ENCODE measurements around the gene TRIM52. TPM values are rescaled to one million over a fixed set of nuclear protein-coding genes. Genes with fewer than 3 reads are reported as not detected.

Gene TRIM52
- total and polyA plus RNA-seq, 4 experiments from 2014 or later = 19.4 to 76.8 (median 60.1) TPM

DNA sequence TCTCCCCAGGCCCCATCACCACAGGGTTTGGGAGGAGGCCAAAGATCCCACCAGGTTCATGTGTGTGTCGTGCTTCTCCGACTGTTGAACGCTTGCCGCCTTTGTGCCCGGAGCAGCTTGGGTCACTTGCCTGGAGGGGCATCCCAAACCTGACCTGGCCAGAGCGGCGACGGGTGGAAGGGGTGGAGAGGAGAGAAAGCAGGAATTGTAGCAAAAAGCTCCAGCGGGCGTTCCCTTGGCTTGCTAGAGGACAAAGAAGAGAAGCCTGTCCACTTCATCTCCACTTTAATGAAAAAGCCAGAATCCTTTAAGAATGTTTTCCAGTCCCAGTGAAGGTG lies 40.8 kb downstream of the TRIM52 start:
- CTCF ChIA-PET (ENCODE audit: partially characterized antibody) = interaction anchor here (1.5 kb wide), 1 partner anchor 36 kb away, joined by 3 read pairs; no protein-coding TSS in a partner anchor
- peak overlapping the region in 3 of 8 donors; percentile 29 to 74 (median 62) for H3K4me3 Mint-ChIP-seq

DNA sequence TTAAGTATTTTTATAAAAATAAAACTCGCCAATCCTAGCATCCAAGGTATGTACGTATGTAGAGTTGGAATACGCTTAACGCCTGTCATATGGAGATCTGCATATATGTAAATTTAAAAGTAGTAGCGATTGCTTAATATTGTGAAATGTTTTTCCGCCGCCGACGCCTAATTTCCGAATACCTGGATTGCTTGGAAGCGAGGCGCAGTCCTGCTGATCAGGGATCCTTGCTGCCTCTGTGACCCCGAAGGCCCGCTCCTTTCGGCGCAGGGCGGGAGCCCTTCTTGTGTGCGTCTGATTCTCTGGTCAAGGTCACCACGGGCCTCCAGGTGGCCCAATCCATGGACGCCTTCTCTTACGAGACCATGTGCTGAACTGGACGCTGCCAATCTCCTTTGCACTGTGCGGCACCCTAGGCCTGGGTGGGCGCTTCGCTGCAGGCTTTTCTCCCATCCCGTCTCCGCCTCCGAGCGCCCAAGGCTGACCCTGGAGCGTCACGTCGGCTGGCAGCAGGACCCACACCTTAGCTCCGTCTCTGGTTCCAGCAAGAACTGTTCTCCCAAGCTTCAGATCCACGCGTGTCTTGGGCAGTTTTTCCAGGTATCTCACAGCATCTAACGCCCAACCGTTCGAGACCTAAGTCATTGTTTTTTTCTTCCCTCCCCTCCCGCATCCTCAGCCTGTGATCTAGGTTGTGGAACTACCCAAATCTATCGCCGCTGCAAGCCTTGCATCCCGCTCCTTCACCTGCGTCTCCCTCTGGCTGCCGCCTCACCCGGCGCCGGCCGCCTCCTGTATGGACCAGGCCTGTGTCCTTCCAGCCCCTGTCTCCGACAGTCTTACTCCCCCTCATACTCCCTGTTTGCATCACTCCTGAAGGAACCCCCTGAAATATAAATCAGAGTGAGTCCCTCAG lies 41.4 kb downstream of the TRIM52 start:
- peaks cover 0 to 46% of the 10 kb centered on the region in 2 donors for H3K36me3 Mint-ChIP-seq
- no peak for DNase-seq
- peaks cover 0 to 24% of the 10 kb centered on the region in 2 donors for H3K27me3 Mint-ChIP-seq
- peak overlapping the region in 6 of 8 donors; percentile 29 to 74 (median 58) for H3K4me3 Mint-ChIP-seq
- intact Hi-C loops (cut with micrococcal nuclease) = no loop called here
- peaks cover 31 to 74% (median 48%) of the 10 kb centered on the region in 4 donors for H3K4me1 Mint-ChIP-seq
- ChIA-PET CTCF (ENCODE audit: partially characterized antibody) (interaction anchor here (0.6 to 1.5 kb wide), 2 partner anchors 22 to 35 kb away, joined by 3 read pairs; no protein-coding TSS in a partner anchor), POLR2A (ENCODE audit: partially characterized antibody) (interaction anchor here (1.0 to 9.4 kb wide), 5 partner anchors 13 to 42 kb away, joined by 4 to 375 read pairs (median 16); partner anchors contain the start of genes RACK1, TRIM52 and TRIM7)
- Histone ChIP-seq H3K9me3 (ENCODE audit: control insufficient read depth in 1 of 2, low read length in 2 of 2) (no peaks in the 10 kb centered on the region), H3K4me3 (ENCODE audit: low read length in 2 of 2) (no peak overlapping the region), H3K4me1 (ENCODE audit: insufficient read depth, low read length) (peaks cover 47% of the 10 kb centered on the region), H3K36me3 (ENCODE audit: insufficient read depth, low read length) (no peaks in the 10 kb centered on the region), H3K27ac (ENCODE audit: low read depth, low read length) (no peak overlapping the region), H3K27me3 (ENCODE audit: insufficient read depth, low read length) (no peaks in the 10 kb centered on the region)
- H3K9me3 Mint-ChIP-seq = peaks cover 0 to 48% (median 4%) of the 10 kb centered on the region in 8 donors
- peak overlapping the region in 3 of 7 donors; percentile 53 to 100 (median 100) for H3K27ac Mint-ChIP-seq

More for the DNA sequence above, 40.8 kb downstream of the TRIM52 start:
- H3K27ac ChIP-seq (ENCODE audit: low read depth, low read length) = no peak overlapping the region
- Mint-ChIP-seq H3K9me3 (peaks cover 0 to 48% (median 4%) of the 10 kb centered on the region in 8 donors), H3K27me3 (peaks cover 0 to 24% of the 10 kb centered on the region in 2 donors), H3K4me1 (peaks cover 35 to 80% (median 51%) of the 10 kb centered on the region in 4 donors), H3K27ac (peak overlapping the region in 4 of 7 donors; percentile 52 to 100 (median 84)), H3K36me3 (peaks cover 0 to 50% of the 10 kb centered on the region in 2 donors)
- H3K27me3 ChIP-seq (ENCODE audit: insufficient read depth, low read length) = no peaks in the 10 kb centered on the region
- H3K36me3 ChIP-seq (ENCODE audit: insufficient read depth, low read length) = no peaks in the 10 kb centered on the region
- H3K4me3 ChIP-seq (ENCODE audit: low read length in 2 of 2) = no peak overlapping the region
- H3K4me1 ChIP-seq (ENCODE audit: insufficient read depth, low read length) = peaks cover 53% of the 10 kb centered on the region
- POLR2A ChIA-PET (ENCODE audit: partially characterized antibody) = interaction anchor here (1.0 to 9.4 kb wide), 5 partner anchors 13 to 41 kb away, joined by 4 to 375 read pairs (median 16); partner anchors contain the start of genes RACK1, TRIM52 and TRIM7
- DNase-seq = no peak
- intact Hi-C loops (cut with micrococcal nuclease) = no loop called here
- no peaks in the 10 kb centered on the region for H3K9me3 ChIP-seq (ENCODE audit: control insufficient read depth in 1 of 2, low read length in 2 of 2)

DNA sequence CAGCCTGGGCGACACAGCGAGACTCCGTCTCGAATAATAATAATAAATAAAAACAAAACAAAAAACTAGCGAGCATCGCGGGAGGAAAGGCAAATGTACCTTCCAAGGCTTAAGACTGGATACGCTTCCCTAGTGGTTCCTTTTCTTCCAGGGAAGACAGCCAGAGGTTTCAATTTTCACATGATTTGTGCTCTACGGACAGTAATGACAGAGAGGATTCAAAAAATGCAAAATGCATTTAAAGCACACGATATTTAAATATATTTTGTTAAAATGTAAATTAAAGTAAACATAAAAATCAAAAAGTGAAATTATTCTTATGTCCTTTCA lies 42.2 kb downstream of the TRIM52 start:
- ChIA-PET CTCF (ENCODE audit: partially characterized antibody) (no interaction called here), POLR2A (ENCODE audit: partially characterized antibody) (interaction anchor here (3.7 kb wide), 1 partner anchor 12 kb away, joined by 76 read pairs; the partner anchor contains the start of gene TRIM7)
- peak overlapping the region in 4 of 7 donors; percentile 96 to 100 (median 98) for H3K27ac Mint-ChIP-seq
- peaks cover 0 to 39% of the 10 kb centered on the region in 2 donors for H3K36me3 Mint-ChIP-seq
- Histone ChIP-seq H3K36me3 (ENCODE audit: insufficient read depth, low read length) (no peaks in the 10 kb centered on the region), H3K27ac (ENCODE audit: low read depth, low read length) (no peak overlapping the region), H3K4me1 (ENCODE audit: insufficient read depth, low read length) (peaks cover 41% of the 10 kb centered on the region), H3K4me3 (ENCODE audit: low read length in 2 of 2) (peak overlapping the region in 1 of 2 donors; percentile 61), H3K9me3 (ENCODE audit: control insufficient read depth in 1 of 2, low read length in 2 of 2) (no peaks in the 10 kb centered on the region), H3K27me3 (ENCODE audit: insufficient read depth, low read length) (no peaks in the 10 kb centered on the region)
- H3K4me1 Mint-ChIP-seq = peaks cover 26 to 66% (median 46%) of the 10 kb centered on the region in 4 donors
- peaks cover 0 to 44% (median 4%) of the 10 kb centered on the region in 8 donors for H3K9me3 Mint-ChIP-seq
- no peak for DNase-seq
- peak overlapping the region; percentile 95 to 100 (median 99) for H3K4me3 Mint-ChIP-seq
- peaks cover 0 to 24% of the 10 kb centered on the region in 2 donors for H3K27me3 Mint-ChIP-seq
- intact Hi-C loops (cut with micrococcal nuclease) = loop anchor here (1.0 kb wide), 2 partner anchors 11 to 27 kb away; no protein-coding TSS in a partner anchor

DNA sequence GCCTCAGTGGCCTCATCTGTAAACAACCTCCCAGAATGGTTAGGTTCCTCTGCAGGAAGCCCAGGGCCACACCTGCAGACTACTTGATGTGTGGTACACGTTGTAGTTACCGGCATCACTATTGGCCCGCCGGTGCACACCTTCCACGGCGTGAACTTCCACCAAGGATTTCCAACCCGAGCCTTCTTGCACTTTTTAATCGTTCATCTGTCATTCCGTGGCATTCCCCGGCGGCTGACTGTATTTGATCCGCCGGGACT lies 43.2 kb downstream of the TRIM52 start:
- ChIA-PET POLR2A (ENCODE audit: partially characterized antibody) (interaction anchor here (1.1 to 3.7 kb wide), 6 partner anchors 11 to 44 kb away, joined by 3 to 79 read pairs (median 18); partner anchors contain the start of genes RACK1, TRIM52 and TRIM7), CTCF (ENCODE audit: partially characterized antibody) (interaction anchor here (1.0 to 2.5 kb wide), 2 partner anchors 10 to 28 kb away, joined by 3 to 16 read pairs; no protein-coding TSS in a partner anchor)
- Mint-ChIP-seq H3K36me3 (peaks cover 0 to 30% of the 10 kb centered on the region in 2 donors), H3K4me3 (peak overlapping the region; percentile 95 to 100 (median 99)), H3K27me3 (peaks cover 2 to 22% of the 10 kb centered on the region in 2 donors), H3K9me3 (peaks cover 0 to 40% (median 4%) of the 10 kb centered on the region in 8 donors), H3K27ac (peak overlapping the region; percentile 96 to 100 (median 98)), H3K4me1 (peaks cover 28 to 60% (median 47%) of the 10 kb centered on the region in 4 donors)
- Histone ChIP-seq H3K27ac (ENCODE audit: low read depth, low read length) (peak overlapping the region; percentile 54), H3K36me3 (ENCODE audit: insufficient read depth, low read length) (no peaks in the 10 kb centered on the region), H3K9me3 (ENCODE audit: control insufficient read depth in 1 of 2, low read length in 2 of 2) (no peaks in the 10 kb centered on the region), H3K4me3 (ENCODE audit: low read length in 2 of 2) (peak overlapping the region; percentile 32 to 61), H3K4me1 (ENCODE audit: insufficient read depth, low read length) (peaks cover 39% of the 10 kb centered on the region), H3K27me3 (ENCODE audit: insufficient read depth, low read length) (no peaks in the 10 kb centered on the region)
- intact Hi-C loops (cut with micrococcal nuclease) = loop anchor here (1.0 kb wide), 2 partner anchors 10 to 26 kb away; no protein-coding TSS in a partner anchor
- peak in 3 of 5 donors; percentile 64 to 72 (median 65) for DNase-seq

DNA sequence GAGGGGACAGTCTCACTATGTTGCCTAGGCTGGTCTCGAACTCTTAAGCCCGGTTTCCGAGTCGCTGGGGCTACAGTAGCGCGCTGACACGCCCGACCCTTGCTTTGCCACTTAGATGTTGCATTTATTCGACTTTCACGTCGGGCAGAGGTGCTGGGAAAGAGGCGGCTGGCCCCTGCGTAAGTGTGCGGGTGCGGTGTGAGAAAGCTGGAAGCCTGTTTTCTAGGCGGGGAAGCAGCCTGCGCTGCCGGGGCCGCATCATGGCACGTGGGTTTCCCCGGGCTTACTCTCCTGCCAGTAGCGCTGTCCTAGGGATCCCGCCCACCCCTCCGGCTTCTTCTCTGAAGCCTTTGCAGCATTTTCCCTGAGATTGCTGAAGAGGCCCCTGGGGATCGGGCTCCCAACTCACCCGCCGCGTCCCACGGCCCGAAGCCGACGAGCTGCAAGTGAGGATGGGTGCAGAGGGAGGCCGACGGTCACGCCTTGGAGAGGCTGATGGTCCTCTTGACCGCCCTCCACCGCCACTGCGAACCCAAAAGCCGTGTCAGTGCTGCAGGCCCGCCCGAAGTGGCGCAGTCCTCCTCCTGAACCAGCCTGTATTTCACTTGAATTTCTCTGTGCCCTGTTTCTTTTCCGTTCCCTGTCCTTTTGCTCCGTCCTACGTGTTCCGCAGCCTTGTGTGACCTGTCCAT lies 43.7 kb downstream of the TRIM52 start:
- Mint-ChIP-seq H3K9me3 (peaks cover 0 to 35% (median 4%) of the 10 kb centered on the region in 8 donors), H3K27me3 (peaks cover 2 to 20% of the 10 kb centered on the region in 2 donors), H3K4me3 (peak overlapping the region; percentile 95 to 100 (median 99)), H3K4me1 (peaks cover 27 to 60% (median 44%) of the 10 kb centered on the region in 4 donors), H3K27ac (peak overlapping the region; percentile 96 to 100 (median 98)), H3K36me3 (peaks cover 0 to 26% of the 10 kb centered on the region in 2 donors)
- Histone ChIP-seq H3K27ac (ENCODE audit: low read depth, low read length) (peak overlapping the region; percentile 54), H3K4me3 (ENCODE audit: low read length in 2 of 2) (peak overlapping the region; percentile 32 to 61), H3K36me3 (ENCODE audit: insufficient read depth, low read length) (no peaks in the 10 kb centered on the region), H3K4me1 (ENCODE audit: insufficient read depth, low read length) (peaks cover 36% of the 10 kb centered on the region), H3K27me3 (ENCODE audit: insufficient read depth, low read length) (no peaks in the 10 kb centered on the region), H3K9me3 (ENCODE audit: control insufficient read depth in 1 of 2, low read length in 2 of 2) (no peaks in the 10 kb centered on the region)
- peak; percentile 66 to 84 (median 71) for DNase-seq
- ChIA-PET CTCF (ENCODE audit: partially characterized antibody) (interaction anchor here (1.0 to 2.5 kb wide), 2 partner anchors 10 to 27 kb away, joined by 3 to 16 read pairs; no protein-coding TSS in a partner anchor), POLR2A (ENCODE audit: partially characterized antibody) (interaction anchor here (1.1 to 3.7 kb wide), 6 partner anchors 11 to 44 kb away, joined by 3 to 79 read pairs (median 18); partner anchors contain the start of genes RACK1, TRIM52 and TRIM7)
- intact Hi-C loops (cut with micrococcal nuclease) = no loop called here

All from CD4-positive, alpha-beta memory T cell (primary cell).